ENCODE data around the gene ADI1.

DNA sequence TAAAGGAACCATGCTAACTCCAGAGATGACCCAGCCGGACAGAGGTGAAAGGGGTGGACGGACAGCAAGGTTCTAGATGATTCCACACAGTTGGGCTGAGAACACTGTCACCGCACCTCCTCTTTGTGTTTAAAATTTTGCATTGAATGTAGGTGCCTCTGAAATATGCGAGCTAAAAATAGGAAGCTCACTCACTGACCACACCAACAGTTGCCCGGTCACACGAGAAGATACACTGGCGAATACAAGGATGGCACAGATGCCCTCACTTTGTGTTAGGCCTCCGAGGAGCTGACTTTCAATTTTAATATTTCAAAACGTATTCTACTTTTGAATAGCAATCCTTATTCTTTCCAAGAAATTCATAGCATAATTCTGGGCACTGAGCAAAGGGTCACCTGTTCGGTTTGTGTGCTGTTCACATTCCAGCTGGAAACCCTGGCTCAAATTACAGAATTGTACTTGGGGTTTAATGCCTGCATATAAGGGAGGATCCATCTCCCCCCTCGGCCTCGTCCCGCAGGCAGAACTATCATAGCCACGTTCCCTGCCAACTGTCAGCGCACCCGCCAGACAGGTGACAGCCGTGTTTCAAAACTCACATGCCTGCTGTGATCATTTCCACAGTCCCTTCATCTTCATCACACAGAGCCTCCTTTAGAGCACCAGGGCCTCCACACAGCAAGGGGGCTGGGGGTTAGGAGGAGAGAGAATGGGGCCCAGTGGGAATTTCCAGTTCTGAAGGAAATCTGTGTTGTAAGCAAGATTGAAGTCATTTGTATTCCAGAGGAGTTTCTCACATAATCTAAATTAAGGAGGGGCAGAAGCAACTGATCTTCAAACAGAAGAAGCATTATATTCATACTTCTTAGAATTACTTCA, 48.2 kb downstream of the ADI1 start:
- no peak for TF ChIP-seq POLR2AphosphoS5 (IDR thresholded peaks at IDR 0.05; ENCODE audit: low read depth, low read length)
- no peak for TF ChIP-seq POLR2A (IDR thresholded peaks at IDR 0.05; ENCODE audit: low read depth, low read length)
- no peak for TF ChIP-seq TAF1 (IDR thresholded peaks at IDR 0.05; ENCODE audit: borderline replicate concordance, low read depth, low read length)

All from GM12892 (cell line).